NB4 (cell line): ENCODE results near the gene FAM210A.

Source experiments
- DNase-seq: peaks from one replicate; pipeline ENCODE4 v3.0.0; 2010; ENCODE audit warnings: low read depth
- H3K4me3 ChIP-seq: one replicate; pipeline ENCODE4 v1.5.1; 2011; ENCODE audit warnings: mild to moderate bottlenecking, low read depth, low read length, moderate library complexity
- CTCF ChIP-seq: IDR thresholded peaks from one replicate; pipeline ENCODE4 v1.5.1; 2012; ENCODE audit warnings: low read depth, low read length
- MAX ChIP-seq: IDR thresholded peaks from 2 replicates; pipeline ENCODE4 v1.6.1; 2011; ENCODE audit warnings: low read depth, low read length
- MYC ChIP-seq: IDR thresholded peaks from 2 replicates; pipeline ENCODE4 v1.6.1; 2011; ENCODE audit warnings: low read depth, low read length
- POLR2A ChIP-seq: IDR thresholded peaks from 2 replicates; pipeline ENCODE4 v1.6.1; 2011; ENCODE audit warnings: mild to moderate bottlenecking; ENCODE audit not compliant: insufficient read length; ENCODE audit errors: extremely low read depth

FAM210A gene

GRCh38 chr18:13622751-13623150, 103.6 kb downstream of the FAM210A start:
- DNase-seq = no peak
- no peak overlapping the region for H3K4me3 ChIP-seq
- TF ChIP-seq MYC = no peak
- no peak for TF ChIP-seq CTCF
- no peak for TF ChIP-seq MAX

GRCh38 chr18:13621886-13622619, 104.3 kb downstream of the FAM210A start:
- H3K4me3 ChIP-seq = no peak overlapping the region
- TF ChIP-seq MYC (no peak), POLR2A (no peak), CTCF (no peak)
- no peak for DNase-seq

GRCh38 chr18:13621446-13621849, 104.9 kb downstream of the FAM210A start:
- TF ChIP-seq POLR2A (no peak), CTCF (no peak), MYC (no peak), MAX (no peak)
- DNase-seq = no peak
- no peak overlapping the region for H3K4me3 ChIP-seq

GRCh38 chr18:13620818-13621445, 105.4 kb downstream of the FAM210A start:
- no peak overlapping the region for H3K4me3 ChIP-seq
- no peak for TF ChIP-seq POLR2A
- DNase-seq = no peak

GRCh38 chr18:13620206-13620672, 106.1 kb downstream of the FAM210A start:
- TF ChIP-seq CTCF (no peak), MYC (no peak), POLR2A (no peak), MAX (no peak)
- DNase-seq = no peak
- H3K4me3 ChIP-seq = no peak overlapping the region

- H3K4me3 ChIP-seq = no peak overlapping the region
- TF ChIP-seq CTCF (no peak), POLR2A (no peak), MYC (no peak), MAX (no peak)
- DNase-seq = no peak
Observed at GRCh38 chr18:13619505-13620205, 106.7 kb downstream of the FAM210A start.
